Measurements from ENCODE around the gene SULT2A1. TPM values are rescaled to one million over a fixed set of nuclear protein-coding genes. Genes with fewer than 3 reads are reported as not detected.

The SULT2A1 gene
- polyA plus RNA-seq, 1 donor from 2014 or later = not detected

- H4K20me1 ChIP-seq (ENCODE audit: insufficient read depth) = no peaks in the 10 kb centered on the region
- H3F3A ChIP-seq (ENCODE audit: insufficient read depth, low read length, poor library complexity, severe bottlenecking) = no peaks in the 10 kb centered on the region
- H3K9ac ChIP-seq (ENCODE audit: low read length) = no peak overlapping the region
- no peak overlapping the region for H3K4me2 ChIP-seq (ENCODE audit: low read length)
- no peak overlapping the region for H3K4me3 ChIP-seq (ENCODE audit: low read length)
- H3K9me2 ChIP-seq (ENCODE audit: insufficient read depth, low read length) = no peaks in the 10 kb centered on the region
- H3K9me3 ChIP-seq (ENCODE audit: low read length) = no peaks in the 10 kb centered on the region
- no peak overlapping the region for H2AFZ ChIP-seq (ENCODE audit: low read depth, low read length)
- H3K27ac ChIP-seq (ENCODE audit: low read length) = no peak overlapping the region
- TF ChIP-seq CTCF (IDR thresholded peaks at IDR 0.05; ENCODE audit: poor library complexity, severe bottlenecking) (no peak), EZH2 (IDR thresholded peaks at IDR 0.05; ENCODE audit: borderline replicate concordance, insufficient read depth, low read length, poor library complexity, severe bottlenecking) (no peak), MXI1 (conservative IDR thresholded peaks at IDR 0.05; ENCODE audit: poor library complexity, severe bottlenecking) (no peak), POLR2AphosphoS5 (IDR thresholded peaks at IDR 0.05) (no peak), SMC3 (conservative IDR thresholded peaks at IDR 0.05; ENCODE audit: poor library complexity) (no peak), REST (IDR thresholded peaks at IDR 0.05; ENCODE audit: borderline replicate concordance) (no peak), RAD21 (conservative IDR thresholded peaks at IDR 0.05) (no peak), TAF1 (IDR thresholded peaks at IDR 0.05; ENCODE audit: low read depth) (no peak), EP300 (conservative IDR thresholded peaks at IDR 0.05; ENCODE audit: poor library complexity, severe bottlenecking) (no peak)
- no peaks in the 10 kb centered on the region for H3K36me3 ChIP-seq (ENCODE audit: insufficient read depth, low read length)
- H3K27me3 ChIP-seq (ENCODE audit: insufficient read depth, low read depth, low read length) = no peaks in the 10 kb centered on the region
- H3K79me2 ChIP-seq (replicated peaks; ENCODE audit: insufficient read depth, low read length) = no peaks in the 10 kb centered on the region
These were observed 13.2 kb upstream of the SULT2A1 start for GRCh38 chr19:47899335-47899734.

- TF ChIP-seq POLR2AphosphoS5 (IDR thresholded peaks at IDR 0.05) (no peak), EP300 (conservative IDR thresholded peaks at IDR 0.05; ENCODE audit: poor library complexity, severe bottlenecking) (no peak), REST (IDR thresholded peaks at IDR 0.05; ENCODE audit: borderline replicate concordance) (no peak), SMC3 (conservative IDR thresholded peaks at IDR 0.05; ENCODE audit: poor library complexity) (no peak), MXI1 (conservative IDR thresholded peaks at IDR 0.05; ENCODE audit: poor library complexity, severe bottlenecking) (no peak), EZH2 (IDR thresholded peaks at IDR 0.05; ENCODE audit: borderline replicate concordance, insufficient read depth, low read length, poor library complexity, severe bottlenecking) (no peak), RAD21 (conservative IDR thresholded peaks at IDR 0.05) (no peak)
These were observed 11.7 kb upstream of the SULT2A1 start for GRCh38 chr19:47897861-47898260.

More at GRCh38 chr19:47897861-47898260, 11.7 kb upstream of the SULT2A1 start:
- no peak overlapping the region for H2AFZ ChIP-seq (ENCODE audit: low read depth, low read length)
- H3K4me3 ChIP-seq (ENCODE audit: low read length) = no peak overlapping the region
- H4K20me1 ChIP-seq (ENCODE audit: insufficient read depth) = no peaks in the 10 kb centered on the region
- H3K27ac ChIP-seq (ENCODE audit: low read length) = no peak overlapping the region
- no peak overlapping the region for H3K4me2 ChIP-seq (ENCODE audit: low read length)
- no peaks in the 10 kb centered on the region for H3K9me3 ChIP-seq (ENCODE audit: low read length)
- no peaks in the 10 kb centered on the region for H3F3A ChIP-seq (ENCODE audit: insufficient read depth, low read length, poor library complexity, severe bottlenecking)
- H3K9ac ChIP-seq (ENCODE audit: low read length) = no peak overlapping the region
- no peaks in the 10 kb centered on the region for H3K27me3 ChIP-seq (ENCODE audit: insufficient read depth, low read depth, low read length)
- H3K9me2 ChIP-seq (ENCODE audit: insufficient read depth, low read length) = no peaks in the 10 kb centered on the region
- no peaks in the 10 kb centered on the region for H3K79me2 ChIP-seq (replicated peaks; ENCODE audit: insufficient read depth, low read length)
- H3K36me3 ChIP-seq (ENCODE audit: insufficient read depth, low read length) = no peaks in the 10 kb centered on the region
